Right lobe of liver (tissue), 4 donors: ENCODE results near the gene CHIT1.

Experiments used
- POLR2A ChIP-seq: fragments of 450-650 bp; IDR thresholded peaks from one replicate; pipeline ENCODE4 v1.6.1; 2017; ENCODE audit warnings: antibody characterized with exemption, mild to moderate bottlenecking
- TF ChIP-seq, protein P1 (sequence below), 4 donors: fragments of 200-600 bp in 3 of 4; fragments of 450-650 bp in 1 of 4; IDR thresholded peaks; one replicate each; pipeline versions ENCODE4 v1.5.1 to v1.8.0; 2016 to 2022; ENCODE audit warnings: antibody characterized with exemption in 4 of 4, mild to moderate bottlenecking in 2 of 4
- donor health status: DM: no; HTN: no; CAD: no.
- donor health status: DM: no; HTN: no; CAD: no.
- donor health status: DM: no; HTN: yes; CAD: no.

DNA sequence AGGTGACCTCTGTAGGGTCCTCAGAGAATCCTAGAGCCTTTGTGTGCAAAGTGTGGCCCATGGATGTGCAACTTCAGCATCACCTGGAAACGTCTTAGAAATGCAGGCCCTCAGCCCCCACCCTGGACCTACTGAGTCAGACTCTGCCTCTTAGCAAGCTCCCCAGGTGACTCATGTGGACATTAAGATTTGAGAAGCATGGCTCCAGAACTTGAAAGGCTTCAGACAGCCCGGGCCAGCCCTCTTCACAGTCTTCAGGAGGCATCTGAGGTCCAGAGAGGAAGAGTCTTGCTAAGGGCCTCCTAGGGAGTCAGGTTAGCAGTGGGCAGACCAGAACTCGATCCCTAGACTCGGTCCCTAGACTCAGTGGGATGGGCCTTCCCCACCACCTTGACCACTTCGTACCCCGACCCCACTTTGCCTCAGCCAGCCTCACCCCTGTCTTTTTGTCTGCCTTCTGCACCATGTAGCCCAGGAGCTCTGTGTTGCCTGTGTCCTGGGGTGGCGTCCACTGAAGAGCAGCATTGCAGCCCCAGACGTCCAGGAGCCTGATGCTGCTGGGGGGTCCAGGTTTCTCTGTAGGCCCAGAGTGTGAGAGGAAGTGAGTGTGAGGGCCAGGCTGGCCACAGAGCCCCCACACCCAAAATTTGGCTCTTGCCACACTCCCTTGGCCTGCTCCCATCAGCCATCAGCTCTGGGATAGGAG is 58.7 kb downstream of the CHIT1 start:
- TF ChIP-seq, protein P1, sequence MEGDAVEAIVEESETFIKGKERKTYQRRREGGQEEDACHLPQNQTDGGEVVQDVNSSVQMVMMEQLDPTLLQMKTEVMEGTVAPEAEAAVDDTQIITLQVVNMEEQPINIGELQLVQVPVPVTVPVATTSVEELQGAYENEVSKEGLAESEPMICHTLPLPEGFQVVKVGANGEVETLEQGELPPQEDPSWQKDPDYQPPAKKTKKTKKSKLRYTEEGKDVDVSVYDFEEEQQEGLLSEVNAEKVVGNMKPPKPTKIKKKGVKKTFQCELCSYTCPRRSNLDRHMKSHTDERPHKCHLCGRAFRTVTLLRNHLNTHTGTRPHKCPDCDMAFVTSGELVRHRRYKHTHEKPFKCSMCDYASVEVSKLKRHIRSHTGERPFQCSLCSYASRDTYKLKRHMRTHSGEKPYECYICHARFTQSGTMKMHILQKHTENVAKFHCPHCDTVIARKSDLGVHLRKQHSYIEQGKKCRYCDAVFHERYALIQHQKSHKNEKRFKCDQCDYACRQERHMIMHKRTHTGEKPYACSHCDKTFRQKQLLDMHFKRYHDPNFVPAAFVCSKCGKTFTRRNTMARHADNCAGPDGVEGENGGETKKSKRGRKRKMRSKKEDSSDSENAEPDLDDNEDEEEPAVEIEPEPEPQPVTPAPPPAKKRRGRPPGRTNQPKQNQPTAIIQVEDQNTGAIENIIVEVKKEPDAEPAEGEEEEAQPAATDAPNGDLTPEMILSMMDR (IDR thresholded peaks at IDR 0.05), result no peak
- no peak for TF ChIP-seq POLR2A
